A204.1 (cell line): ENCODE results near the gene SLC7A5.

Experiments
- FAIRE-seq: peaks from 2 replicates; lab custom pipeline; 2012; peaks lifted over from hg19 to GRCh38; lab: Jason Lieb, UNC

Gene SLC7A5

DNA sequence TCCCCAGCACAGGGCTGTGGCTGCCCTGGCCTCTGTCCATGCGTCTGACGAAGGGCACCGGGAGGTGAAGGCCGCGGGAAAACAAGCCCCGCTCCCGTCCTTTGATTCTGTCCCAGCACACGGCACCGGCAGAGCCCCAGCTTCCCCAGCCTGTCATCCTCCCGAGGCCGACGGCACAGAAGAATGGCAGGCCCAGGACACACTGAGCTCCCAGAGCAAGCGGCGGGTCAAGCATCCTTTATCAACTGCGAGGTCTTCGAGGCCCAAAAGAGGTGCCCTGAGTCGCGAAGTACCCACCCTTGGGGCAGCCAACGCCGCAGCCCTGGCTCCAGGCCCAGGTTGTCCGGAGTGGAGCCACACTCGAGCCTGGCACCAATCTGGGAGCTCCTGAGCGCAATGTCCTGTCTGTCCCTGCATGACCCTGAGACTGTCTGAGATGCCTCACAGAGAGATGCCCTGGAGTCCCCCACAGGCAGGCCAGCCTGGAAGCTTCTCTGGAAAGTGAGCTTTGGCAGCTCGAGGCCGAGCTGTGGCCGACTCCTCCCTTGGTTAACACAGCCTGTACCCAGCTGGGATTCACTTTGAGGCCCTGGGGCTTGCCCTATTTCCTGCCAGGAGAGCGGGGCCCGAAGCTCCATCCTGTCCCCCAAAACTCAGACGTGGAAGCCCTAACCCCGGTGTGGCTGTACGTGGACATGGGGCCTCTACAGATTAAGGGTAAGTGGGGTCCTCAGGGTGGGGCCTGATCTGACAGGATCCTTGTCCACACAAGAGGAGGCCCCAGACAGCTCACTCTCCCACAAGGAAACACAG lies 23.3 kb downstream of the SLC7A5 start:
- no peak for FAIRE-seq

DNA sequence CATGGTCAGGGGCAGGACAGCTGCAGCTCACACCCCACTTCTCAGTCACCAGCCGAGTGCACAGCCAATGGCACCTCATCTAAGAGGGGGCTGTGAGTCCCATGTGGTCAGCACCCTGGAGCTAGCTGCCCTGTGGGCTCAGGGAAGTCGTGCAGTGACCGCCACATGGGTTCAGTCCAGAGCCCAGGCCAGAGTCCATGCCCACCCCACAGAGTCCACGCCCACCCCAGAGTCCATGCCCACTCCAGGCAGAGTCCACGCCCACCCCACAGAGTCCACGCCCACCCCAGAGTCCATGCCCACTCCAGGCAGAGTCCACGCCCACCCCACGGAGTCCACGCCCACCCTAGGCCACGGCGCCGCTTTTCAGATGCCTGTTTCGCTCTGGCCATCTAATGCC lies 24.1 kb downstream of the SLC7A5 start:
- FAIRE-seq = no peak

DNA sequence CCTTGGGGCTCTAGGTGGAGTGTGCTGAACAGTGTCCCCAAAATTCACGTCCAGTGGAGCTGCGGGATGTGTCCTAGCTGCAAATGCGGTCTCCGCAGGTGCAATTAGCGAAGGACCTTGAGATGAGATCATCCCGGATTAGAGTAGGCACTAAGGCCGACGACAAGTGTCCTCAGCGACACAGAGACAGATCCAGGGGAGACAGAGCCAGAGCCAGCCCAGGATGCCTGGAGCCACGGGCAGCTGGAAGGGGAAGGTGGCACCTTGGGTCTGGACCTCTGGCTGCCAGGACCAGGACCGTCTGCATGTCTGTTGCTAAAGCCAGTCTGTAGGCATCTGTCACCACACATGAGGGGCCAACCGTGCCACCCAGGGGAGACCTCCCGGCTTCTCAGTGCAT lies 24.5 kb downstream of the SLC7A5 start:
- FAIRE-seq = no peak

DNA sequence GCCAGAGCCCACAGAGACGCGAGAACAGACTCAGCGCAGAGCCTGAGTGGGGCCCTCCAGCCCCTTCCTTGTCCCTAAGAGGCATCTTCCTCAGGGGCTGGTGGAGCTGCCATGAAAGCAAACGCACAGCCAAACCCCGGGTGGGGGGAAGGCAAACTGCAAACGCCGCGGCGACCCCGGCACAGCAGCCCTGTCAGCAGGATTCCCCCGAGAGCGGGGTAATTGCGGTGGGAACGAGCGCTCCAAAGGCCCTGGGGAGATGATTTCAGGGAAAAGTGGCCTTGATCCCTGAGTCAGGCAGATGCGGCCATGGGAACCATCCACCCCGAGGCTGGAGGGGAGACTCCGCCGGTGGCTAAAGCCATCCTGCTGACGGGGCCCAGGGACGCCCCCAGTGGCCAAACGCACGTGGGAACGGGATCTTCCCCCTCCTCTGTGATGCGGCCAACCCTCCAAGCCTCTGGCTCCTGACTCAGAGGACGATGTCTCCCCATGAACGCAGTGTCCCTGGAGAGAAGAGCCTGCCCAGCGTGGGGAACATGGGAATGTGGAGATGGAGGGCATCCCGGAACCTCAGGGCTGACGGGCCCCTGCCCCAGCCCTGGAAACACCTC lies 25.1 kb downstream of the SLC7A5 start:
- no peak for FAIRE-seq

DNA sequence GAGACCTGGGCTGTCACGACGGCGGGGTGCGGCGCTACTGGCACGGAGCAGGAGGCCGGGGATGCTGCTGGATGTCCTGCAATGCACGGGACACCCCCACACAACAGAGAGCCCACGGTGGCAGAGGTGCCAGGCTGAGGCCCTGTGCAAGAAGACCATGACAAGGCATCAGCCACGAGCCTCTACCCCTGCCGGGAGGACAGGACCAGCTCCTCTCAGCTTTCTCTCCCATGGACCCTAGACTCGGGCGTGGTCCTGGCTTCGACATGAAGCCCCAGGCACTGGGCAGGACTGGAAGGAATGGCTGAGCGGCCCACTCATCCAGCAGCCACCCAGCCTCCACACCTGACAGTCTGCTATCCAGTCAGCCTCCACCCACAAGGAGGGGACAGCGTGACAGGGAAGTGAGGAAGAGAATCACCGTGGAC lies 25.6 kb downstream of the SLC7A5 start:
- FAIRE-seq = no peak

DNA sequence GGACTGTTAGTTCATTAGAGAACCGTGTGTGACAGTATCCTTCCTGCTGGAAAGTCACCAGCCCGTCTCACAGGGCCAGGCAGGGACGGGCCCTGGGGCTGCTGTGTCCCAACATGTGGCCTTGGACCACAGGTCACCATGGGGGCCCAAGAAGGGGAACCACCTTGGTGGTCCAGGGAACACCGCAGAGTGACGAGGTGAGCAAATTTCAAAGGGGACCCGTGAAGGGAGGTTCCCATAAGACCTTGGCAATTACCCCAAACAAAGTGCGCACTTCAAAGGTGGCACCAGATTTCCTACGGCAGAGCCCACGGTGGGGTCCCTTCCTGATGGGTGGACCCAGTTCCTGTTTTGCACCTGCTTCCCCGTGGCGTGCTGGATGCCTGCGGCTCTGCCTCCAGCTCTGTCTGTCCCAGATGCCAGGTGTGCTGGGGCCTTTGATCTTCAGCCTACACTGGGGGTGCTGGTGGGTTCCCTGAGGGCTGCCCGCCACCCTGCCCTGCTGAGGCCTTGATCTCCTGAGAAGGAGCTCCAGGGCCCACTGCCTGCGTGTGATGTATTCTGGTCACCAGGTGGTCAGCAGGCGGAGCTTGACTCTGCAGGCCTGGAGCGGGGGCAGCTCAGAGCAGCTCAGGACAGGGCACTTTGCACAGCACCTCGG lies 27.0 kb downstream of the SLC7A5 start:
- no peak for FAIRE-seq

DNA sequence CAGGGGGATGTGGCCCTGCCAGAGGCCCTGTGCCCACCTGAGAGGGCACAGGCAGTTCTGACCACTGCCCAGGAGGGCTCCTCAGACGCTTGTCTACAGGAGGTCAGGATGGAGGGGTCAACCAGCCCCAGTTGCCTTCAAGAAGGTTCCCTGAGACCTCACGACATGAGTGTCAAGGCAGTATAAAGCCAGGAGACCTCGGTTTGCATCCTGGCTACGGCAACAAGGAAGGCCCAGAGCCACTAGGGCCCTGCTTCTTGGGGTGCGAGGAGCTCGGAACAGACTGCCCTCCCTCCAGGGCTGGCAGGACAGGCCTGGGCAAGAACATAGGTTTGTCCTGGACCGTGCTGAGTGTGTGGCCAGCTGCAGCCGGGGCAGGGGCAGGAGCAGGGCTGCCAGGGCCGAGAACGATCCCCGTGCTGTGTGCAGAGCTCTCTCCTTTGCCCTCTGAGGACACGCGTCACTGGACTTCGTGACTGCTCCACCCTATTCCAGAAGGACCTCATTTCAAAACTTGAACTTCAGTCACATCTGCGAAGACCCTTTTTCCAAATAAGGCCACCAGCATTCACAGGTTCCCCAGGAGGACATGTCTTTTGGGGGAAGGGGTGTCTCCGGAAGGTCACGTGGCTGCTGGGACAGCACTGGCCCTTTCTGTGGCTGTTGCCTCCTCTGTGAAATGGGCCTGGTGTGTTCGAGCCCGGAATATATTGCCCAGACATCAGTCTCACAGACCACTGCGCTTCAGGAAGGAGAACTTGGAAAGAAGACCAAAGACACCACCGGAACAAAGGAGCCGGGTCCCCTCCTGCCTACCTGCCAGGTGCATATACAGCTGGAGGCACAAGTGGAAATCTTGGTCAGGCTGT lies 27.7 kb downstream of the SLC7A5 start:
- no peak for FAIRE-seq

DNA sequence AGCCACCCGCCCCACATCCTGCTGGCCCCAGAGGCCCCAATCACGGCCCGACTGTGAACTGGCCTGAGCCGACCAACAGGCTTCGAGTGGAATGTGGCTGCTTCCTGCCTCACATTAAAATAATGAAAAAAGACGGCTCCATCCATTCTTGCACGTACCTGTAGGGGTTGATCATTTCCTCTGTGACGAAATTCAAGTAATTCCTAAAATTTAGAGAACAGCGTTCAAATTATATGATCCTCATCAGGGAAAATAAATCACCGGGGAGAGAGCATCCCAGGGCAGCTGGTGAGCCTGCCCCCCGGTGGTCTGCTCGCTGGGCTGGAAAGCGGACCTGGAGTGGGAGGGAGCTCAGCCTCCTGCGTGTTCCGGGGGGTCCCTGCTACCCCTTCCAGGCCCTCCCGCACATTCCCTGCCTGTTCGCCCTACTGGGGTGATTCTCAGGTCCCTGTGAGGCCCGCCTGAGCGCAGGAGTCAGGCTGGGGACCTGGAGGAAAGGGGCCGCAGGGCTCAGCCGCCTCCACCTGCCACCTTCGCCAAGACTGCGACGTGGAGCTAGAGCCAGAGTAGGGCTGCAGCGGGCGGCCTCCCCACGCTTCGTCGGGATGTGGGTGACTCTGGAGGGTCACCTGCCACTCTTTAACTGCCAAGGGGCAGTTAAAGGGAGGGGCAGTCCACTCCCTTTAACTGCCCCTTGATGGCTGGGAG lies 28.9 kb downstream of the SLC7A5 start:
- no peak for FAIRE-seq

DNA sequence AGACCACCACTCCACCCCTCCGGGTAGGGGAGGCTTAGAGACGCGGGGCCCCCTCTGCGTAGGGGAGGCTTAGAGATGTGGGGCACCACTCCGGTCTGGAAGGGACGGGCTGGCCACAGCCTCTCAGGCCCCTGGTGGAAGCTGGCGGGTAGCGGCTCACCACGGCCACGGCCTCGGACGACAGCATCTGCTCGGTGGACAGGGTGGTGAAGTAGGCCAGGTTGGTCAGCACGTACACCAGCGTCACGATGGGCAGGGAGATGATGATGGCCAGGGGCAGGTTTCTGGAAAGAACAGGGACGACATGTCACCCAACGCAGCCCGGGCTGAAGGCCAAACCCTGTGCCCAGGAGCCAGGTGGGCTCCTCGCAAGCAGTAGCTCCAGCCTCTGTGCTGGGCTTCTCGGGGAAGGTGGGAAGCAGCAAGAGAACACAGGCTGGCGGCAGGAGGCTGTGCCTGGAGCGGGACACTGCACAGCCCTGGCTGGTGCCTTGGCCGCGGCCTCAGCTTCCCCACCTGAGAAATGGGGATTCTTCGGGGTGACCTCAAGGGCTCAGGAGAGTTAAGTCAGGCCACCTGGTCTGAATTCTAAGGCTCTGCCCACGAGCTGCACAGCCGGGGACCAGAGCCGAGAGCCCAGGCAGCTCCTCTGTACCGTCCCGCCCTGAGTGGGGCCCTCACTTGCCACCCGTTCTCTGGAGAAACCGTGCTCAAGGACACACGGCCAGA lies 29.6 kb downstream of the SLC7A5 start:
- FAIRE-seq = no peak

DNA sequence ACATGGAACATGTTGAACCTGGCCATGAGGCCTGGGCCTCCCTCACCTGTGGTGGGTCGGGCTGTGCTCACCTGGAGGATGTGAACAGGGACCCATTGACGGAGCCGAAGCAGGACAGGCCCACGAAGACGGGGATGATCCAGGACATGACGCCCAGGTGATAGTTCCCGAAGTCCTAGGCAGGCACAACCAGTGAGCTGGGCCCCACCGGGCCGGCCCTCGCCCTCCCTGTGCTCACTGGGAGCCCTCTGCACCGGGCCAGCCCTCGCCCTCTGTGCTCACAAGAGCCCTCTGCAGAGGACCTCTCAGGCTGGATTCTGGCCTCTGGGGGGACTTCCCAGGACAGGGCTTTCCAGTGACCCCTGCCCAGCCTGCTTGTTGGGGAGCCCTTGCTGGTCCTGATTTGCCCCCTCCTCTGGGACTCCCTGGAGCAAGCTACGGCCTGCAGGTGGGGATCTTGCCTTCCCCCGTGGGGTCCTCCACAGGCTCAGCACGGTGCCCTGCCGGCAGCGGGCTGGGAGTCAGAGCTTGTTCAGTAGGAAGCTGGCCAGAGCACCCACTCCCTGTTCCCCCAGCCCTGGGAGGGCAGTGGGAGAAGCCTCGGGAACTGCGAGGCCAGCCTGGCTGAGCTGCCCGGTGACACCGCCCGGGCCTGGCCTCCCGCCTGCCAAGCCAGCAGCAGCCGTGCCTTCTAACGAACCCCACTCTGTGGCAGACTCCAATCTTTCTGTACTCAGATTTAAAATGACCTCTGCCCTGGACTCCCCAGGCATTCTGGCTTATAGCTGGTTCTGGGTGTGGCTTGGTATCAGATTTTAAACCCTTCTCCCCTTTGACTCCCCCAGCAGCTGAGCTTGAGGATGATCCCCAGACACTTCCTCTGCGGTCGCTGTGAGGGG lies 30.4 kb downstream of the SLC7A5 start:
- no peak for FAIRE-seq

DNA sequence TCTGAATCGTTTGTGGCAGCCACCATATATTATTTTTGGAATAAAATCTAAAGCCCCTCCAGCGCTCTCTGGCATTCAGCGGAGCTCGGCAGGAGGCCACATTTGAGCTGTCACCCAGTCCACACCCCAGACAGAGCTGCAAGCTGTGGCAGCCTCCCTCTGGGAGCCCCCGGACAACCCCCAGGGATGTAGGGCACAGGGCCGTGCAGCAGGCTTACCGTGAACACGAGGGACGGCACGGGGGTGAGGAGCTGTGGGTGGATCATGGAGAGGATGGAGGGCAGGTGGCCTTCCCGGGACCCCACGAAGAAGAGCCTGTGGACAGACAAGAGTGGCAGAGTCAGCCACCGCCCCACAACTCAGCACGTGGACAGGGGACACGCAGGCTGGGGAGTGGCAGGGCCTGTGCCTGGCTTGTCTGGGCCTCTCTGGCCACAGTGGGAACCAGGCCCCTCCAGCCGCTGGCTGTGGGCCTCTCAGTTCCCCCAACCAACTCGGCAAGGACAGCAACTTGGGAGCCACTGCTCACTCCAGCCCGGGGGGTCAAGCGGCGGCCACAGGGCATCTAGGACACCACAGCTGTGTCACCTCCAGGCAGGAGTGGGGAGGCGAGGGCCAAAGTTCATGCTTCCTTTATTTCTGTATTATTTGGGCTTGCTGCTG lies 31.5 kb downstream of the SLC7A5 start:
- no peak for FAIRE-seq

DNA sequence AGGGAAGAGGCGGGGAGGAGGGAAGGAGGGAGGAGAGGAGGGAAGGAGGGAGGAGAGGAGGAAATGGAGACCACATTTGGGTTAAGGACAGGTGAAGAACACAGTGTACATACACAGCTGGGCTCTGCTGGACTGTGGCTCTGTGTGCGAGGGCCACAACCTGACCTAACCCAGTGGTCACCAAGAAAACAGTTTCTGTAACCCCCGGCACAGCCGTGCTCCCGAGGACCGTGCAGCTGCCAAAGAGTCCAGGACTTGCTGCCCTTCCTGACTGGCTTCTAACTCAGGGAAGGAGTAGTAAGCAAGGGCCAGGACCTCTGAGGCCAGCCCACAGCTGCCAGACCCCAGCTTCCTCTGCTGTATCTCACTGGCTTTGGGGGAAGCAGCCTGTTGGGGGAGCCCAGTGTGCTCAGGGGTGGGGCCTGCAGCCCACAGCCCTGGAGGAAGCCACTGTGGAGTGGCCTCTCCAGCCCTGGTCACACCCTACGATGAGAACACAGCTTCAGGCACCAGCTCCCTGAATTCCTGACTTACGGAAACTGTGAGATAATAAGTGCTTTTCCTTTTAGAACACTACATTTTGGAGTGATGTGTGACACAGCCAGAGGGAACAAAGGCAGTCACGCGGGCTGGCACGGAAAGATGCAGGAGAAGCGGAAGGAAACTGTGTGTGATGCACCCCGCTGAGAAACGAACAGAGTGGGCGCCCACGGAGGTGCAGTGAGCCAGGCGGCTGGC lies 32.3 kb downstream of the SLC7A5 start:
- no peak for FAIRE-seq

DNA sequence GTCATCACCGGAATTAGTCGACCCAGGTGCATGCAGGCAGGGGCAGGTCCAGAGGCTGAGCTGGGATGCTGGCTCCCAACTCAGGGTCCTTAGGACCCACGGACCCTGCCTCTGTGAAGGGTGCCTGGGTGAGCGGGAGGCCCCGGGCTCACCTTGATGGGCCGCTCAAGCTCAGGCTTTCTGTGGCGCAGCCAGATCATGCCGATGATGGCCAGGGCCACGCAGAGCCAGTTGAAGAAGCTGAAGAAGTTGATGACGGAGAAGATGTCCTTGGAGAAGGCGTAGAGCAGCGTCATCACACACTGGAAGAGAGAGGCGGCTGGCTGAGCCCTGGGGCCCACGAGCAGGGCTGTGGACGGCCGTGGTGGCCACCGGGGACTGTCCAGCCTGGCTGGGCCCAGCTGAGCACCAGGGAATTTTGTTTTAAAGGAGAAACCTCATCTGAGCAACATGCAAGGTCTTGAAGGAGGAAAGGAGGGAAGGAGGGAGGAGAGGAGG lies 32.9 kb downstream of the SLC7A5 start:
- FAIRE-seq = no peak

DNA sequence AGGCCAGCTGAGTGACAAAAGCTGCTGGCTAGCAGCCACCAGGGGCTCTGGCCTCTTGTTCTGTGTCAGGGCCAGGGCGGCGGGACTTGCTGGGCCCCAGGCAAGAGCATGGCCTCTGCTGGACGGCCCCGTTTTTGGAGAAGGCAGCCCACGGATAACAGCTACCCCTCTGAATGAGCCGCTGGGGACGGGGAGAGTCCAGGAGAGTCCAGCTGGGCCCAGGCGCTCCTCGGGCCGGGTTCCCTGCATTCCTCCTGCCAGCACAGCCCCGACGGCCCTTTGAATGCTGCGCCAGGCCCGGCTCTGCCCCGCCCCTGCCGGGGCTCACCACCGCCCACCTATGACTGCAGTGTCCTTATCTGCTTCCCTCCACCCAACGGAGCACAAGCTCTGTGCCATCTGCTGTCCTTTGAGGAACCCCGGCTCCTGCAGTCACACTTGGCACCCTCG lies 33.4 kb downstream of the SLC7A5 start:
- no peak for FAIRE-seq

DNA sequence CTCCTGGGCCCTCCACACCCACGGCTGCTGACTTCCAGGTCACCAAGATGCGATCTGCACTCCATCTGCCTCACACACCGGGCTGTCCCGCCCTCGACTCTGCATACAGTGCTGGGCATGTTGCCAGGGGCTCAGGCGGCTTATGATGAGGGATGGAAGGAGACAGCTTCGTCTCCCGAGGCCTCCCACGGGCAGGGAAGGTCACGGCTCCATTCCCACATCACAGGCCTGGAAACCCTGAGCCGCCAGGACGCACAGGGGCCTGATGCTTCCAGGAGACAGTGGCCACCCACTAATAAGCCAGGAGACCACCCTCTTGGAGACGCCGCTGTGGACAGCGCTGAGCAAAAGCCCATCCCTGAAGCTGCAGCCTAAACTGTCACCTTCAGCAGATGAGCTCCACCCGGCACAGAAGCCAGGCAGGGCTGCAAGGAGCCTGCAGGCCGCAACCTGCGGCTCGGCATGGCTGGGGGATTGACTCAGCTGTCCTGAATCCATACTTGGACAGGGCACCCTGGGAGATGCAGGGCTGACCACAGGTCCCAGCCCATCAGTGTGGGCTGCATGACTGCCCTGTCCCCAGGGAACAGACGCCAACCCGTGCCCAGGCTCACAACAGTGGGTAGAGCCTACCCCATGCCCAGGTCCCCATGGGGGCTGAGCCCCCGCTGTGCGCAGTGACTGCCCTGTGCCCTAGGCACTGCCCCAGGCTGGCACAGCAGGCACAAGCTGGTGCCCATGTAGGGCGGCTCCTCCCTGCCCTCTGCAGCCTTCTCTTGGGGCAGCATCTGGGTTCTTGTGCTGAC lies 34.4 kb downstream of the SLC7A5 start:
- FAIRE-seq = no peak

DNA sequence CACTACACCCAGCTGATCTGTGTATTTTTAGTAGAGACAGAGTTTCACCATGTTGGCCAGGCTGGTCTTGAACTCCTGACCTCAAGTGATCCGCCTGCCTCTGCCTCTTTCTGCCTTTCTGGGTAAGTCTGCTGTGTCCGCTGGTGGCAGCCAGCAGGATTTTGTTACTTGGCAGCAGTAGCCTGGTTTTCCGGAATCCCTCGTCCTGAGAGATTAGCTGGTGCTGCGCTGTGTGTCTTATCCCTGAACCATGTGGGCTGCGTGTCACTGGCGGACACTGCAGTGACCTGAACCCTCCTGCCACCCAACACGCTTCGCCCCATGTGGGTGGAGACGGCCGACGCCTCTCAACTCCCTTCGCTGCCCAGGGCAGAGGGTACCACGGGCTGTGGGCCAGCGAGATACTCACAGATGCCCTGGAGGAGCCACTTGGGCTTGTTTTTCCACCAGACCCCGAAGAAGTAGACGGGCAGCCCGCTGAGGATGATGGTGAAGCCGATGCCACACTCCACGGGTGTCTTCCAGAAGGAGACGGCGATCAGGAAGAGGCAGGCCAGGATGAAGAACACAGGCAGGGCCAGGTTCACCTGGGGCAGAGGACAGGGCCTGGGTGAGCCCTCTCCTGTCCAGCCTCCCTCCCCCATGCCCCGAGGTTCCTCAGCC lies 35.2 kb downstream of the SLC7A5 start:
- no peak for FAIRE-seq

DNA sequence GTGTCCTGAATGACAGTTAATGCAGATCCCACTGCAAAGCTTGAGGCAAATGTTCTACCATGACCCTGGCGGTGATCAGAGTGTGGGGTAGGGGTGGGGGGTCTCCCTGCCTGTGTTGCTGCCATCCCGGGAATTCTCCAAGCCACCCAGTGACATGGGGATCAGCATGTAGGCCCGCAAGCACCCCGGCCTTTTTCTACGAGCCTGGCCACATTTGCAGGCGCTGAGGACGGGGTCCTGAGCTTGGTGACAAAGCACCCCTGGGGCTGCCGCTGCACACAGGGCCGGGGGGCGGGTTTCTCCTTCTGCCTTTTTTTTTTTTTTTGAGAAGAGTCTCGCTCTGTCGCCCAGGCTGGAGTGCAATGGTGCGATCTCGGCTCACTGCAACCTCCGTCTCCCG lies 35.8 kb downstream of the SLC7A5 start:
- FAIRE-seq = no peak
